ENCODE results near the gene PLXNB2.

- no peak for TF ChIP-seq CTCF (conservative IDR thresholded peaks at IDR 0.05)
- TF ChIP-seq EZH2 (IDR thresholded peaks at IDR 0.05; ENCODE audit: low read depth): no peak
Observed at GRCh38 chr22:50311606-50312351, 4.3 kb upstream of the PLXNB2 start.
